Prostate gland (tissue), 2 donors: ENCODE measurements around the gene DNAH6.

Source experiments
- CTCF ChIP-seq, 4 experiments: fragments of 200-600 bp in 2 of 4; fragments of 450-650 bp in 2 of 4; sonication (generic) in 2 of 4; IDR thresholded peaks; 1 replicate in 3 of 4; 2 replicates in 1 of 4; pipeline ENCODE4 v1.5.1; 2016 to 2019; ENCODE audit warnings: antibody characterized with exemption in 4 of 4, mild to moderate bottlenecking in 2 of 4, moderate library complexity in 2 of 4
- POLR2AphosphoS5 ChIP-seq: sonication (generic); formaldehyde crosslinking; IDR thresholded peaks from one replicate; pipeline ENCODE4 v1.6.1; 2017; ENCODE audit warnings: antibody characterized with exemption

GRCh38 chr2:84579661-84580060 lies 63.4 kb downstream of the DNAH6 start:
- TF ChIP-seq CTCF (IDR thresholded peaks at IDR 0.05) = no peak
- TF ChIP-seq POLR2AphosphoS5 = no peak
